Neural progenitor cell (in vitro differentiated cells): Measurements from ENCODE around the gene MAPKBP1. TPM values are rescaled to one million over a fixed set of nuclear protein-coding genes. Genes with fewer than 3 reads are reported as not detected.
A peak's percentile ranks its signal among the peaks of the same experiment; 100 is the strongest.

Experiments
- DNase-seq: peaks from one replicate; pipeline ENCODE4 v3.0.0-alpha.2; 2016; ENCODE audit warnings: low spot score
- H2AFZ ChIP-seq: fragments of 200-600 bp; sonication (generic); replicated peaks from 2 replicates; pipeline ENCODE4 v1.6.1; 2016; ENCODE audit warnings: antibody characterized with exemption
- H3F3A ChIP-seq: fragments of 200-600 bp; sonication (generic); 2 replicates; pipeline ENCODE4 v1.6.1; 2016; ENCODE audit warnings: antibody characterized with exemption, low read depth
- H3K27ac ChIP-seq: fragments of 200-600 bp; sonication (generic); 2 replicates; pipeline ENCODE4 v1.5.1; 2016; ENCODE audit warnings: mild to moderate bottlenecking
- H3K27me3 ChIP-seq: fragments of 200-600 bp; sonication (generic); 2 replicates; pipeline ENCODE4 v1.6.1; 2016; ENCODE audit warnings: mild to moderate bottlenecking, moderate library complexity
- H3K36me3 ChIP-seq: fragments of 200-600 bp; sonication (generic); 2 replicates; pipeline ENCODE4 v1.5.1; 2016
- H3K4me1 ChIP-seq: fragments of 200-600 bp; sonication (generic); 2 replicates; pipeline ENCODE4 v1.6.1; 2016; ENCODE audit warnings: mixed run types
- H3K4me2 ChIP-seq: fragments of 200-600 bp; sonication (generic); 2 replicates; pipeline ENCODE4 v1.6.1; 2016
- H3K4me3 ChIP-seq: fragments of 200-600 bp; sonication (generic); 2 replicates; pipeline ENCODE4 v1.5.1; 2016
- H3K79me2 ChIP-seq: fragments of 200-600 bp; sonication (generic); 2 replicates; pipeline ENCODE4 v1.6.1; 2016; ENCODE audit warnings: low read depth
- H3K9ac ChIP-seq: fragments of 200-600 bp; sonication (generic); 2 replicates; pipeline ENCODE4 v1.6.1; 2016
- H3K9me3 ChIP-seq: fragments of 200-600 bp; sonication (generic); 2 replicates; pipeline ENCODE4 v1.5.1; 2016; ENCODE audit warnings: low read depth
- H4K20me1 ChIP-seq: fragments of 200-600 bp; sonication (generic); 2 replicates; pipeline ENCODE4 v1.6.1; 2016; ENCODE audit warnings: low read depth
- H3K27ac Mint-ChIP-seq: 3 replicates; pipeline ENCODE4 v1.8.0; 2021; ENCODE audit warnings: mixed read lengths
- H3K27me3 Mint-ChIP-seq: 2 replicates; pipeline ENCODE4 v1.8.0; 2022; ENCODE audit warnings: low read depth, mild to moderate bottlenecking, inconsistent platforms, moderate library complexity, mixed read lengths; ENCODE audit not compliant: insufficient read depth
- H3K36me3 Mint-ChIP-seq: 3 replicates; pipeline ENCODE4 v1.8.0; 2021; ENCODE audit warnings: mixed read lengths
- H3K4me1 Mint-ChIP-seq: 3 replicates; pipeline ENCODE4 v1.8.0; 2021; ENCODE audit warnings: mixed read lengths
- H3K4me3 Mint-ChIP-seq: 3 replicates; pipeline ENCODE4 v1.8.0; 2021; ENCODE audit warnings: mild to moderate bottlenecking, moderate library complexity, mixed read lengths
- H3K9me3 Mint-ChIP-seq: 3 replicates; pipeline ENCODE4 v1.8.0; 2020; ENCODE audit warnings: mixed read lengths
- CTCF ChIP-seq: fragments of 200-600 bp; sonication (generic); IDR thresholded peaks from 2 replicates; pipeline ENCODE4 v1.5.1; 2017; ENCODE audit warnings: antibody characterized with exemption, mild to moderate bottlenecking
- EZH2 ChIP-seq: fragments of 200-600 bp; sonication (generic); IDR thresholded peaks from 2 replicates; pipeline ENCODE4 v1.6.1; 2017; ENCODE audit warnings: antibody characterized with exemption, mild to moderate bottlenecking, moderate library complexity
- EZH2phosphoT487 ChIP-seq: fragments of 200-600 bp; sonication (generic); IDR thresholded peaks from 2 replicates; pipeline ENCODE4 v1.6.1; 2017; ENCODE audit warnings: antibody characterized with exemption
- total RNA-seq: library from RNA; depleted of rRNA; stranded (reverse); fragments of >200 nt; gene quantifications from 2 replicates; pipeline ENCODE4 v1.2.3, GENCODE V29; 2015; ENCODE audit warnings: low replicate concordance

The MAPKBP1 gene
- total RNA-seq, 1 donor from 2014 or later = 10.1 TPM

- Histone ChIP-seq H3K27me3 (no peaks in the 10 kb centered on the region), H4K20me1 (no peaks in the 10 kb centered on the region), H3K79me2 (no peaks in the 10 kb centered on the region), H3K9ac (no peak overlapping the region), H3K4me3 (no peak overlapping the region), H3K4me1 (no peaks in the 10 kb centered on the region), H3K4me2 (no peak overlapping the region), H3K36me3 (no peaks in the 10 kb centered on the region), H2AFZ (no peak overlapping the region), H3K9me3 (no peaks in the 10 kb centered on the region), H3F3A (no peaks in the 10 kb centered on the region), H3K27ac (no peak overlapping the region)
- Mint-ChIP-seq H3K27ac (peak overlapping the region; percentile 89), H3K4me3 (no peak overlapping the region), H3K36me3 (peaks cover 9% of the 10 kb centered on the region), H3K4me1 (peaks cover 8% of the 10 kb centered on the region), H3K9me3 (no peaks in the 10 kb centered on the region), H3K27me3 (peaks cover 3% of the 10 kb centered on the region)
- no peak for TF ChIP-seq EZH2phosphoT487
- TF ChIP-seq EZH2 = no peak
- no peak for TF ChIP-seq CTCF
- no peak for DNase-seq
Observed at GRCh38 chr15:41804361-41804760, 30.1 kb downstream of the MAPKBP1 start.

GRCh38 chr15:41804916-41805666, 30.8 kb downstream of the MAPKBP1 start:
- Histone ChIP-seq H2AFZ (no peak overlapping the region), H3K36me3 (no peaks in the 10 kb centered on the region), H3K9me3 (no peaks in the 10 kb centered on the region), H3K4me2 (no peak overlapping the region), H3K79me2 (no peaks in the 10 kb centered on the region), H3K4me3 (no peak overlapping the region), H3K4me1 (no peaks in the 10 kb centered on the region), H3K27ac (no peak overlapping the region), H3K27me3 (no peaks in the 10 kb centered on the region), H4K20me1 (no peaks in the 10 kb centered on the region), H3F3A (no peaks in the 10 kb centered on the region), H3K9ac (no peak overlapping the region)
- no peak overlapping the region for H3K4me3 Mint-ChIP-seq
- no peaks in the 10 kb centered on the region for H3K9me3 Mint-ChIP-seq
- peaks cover 3% of the 10 kb centered on the region for H3K27me3 Mint-ChIP-seq
- no peak for DNase-seq
- no peak for TF ChIP-seq CTCF
- no peak for TF ChIP-seq EZH2phosphoT487
- TF ChIP-seq EZH2 = no peak
- H3K36me3 Mint-ChIP-seq = peaks cover 9% of the 10 kb centered on the region
- H3K27ac Mint-ChIP-seq = peak overlapping the region; percentile 22
- H3K4me1 Mint-ChIP-seq = peaks cover 8% of the 10 kb centered on the region

- Histone ChIP-seq H3K79me2 (no peaks in the 10 kb centered on the region), H3F3A (no peaks in the 10 kb centered on the region), H2AFZ (no peak overlapping the region), H3K9me3 (no peaks in the 10 kb centered on the region), H4K20me1 (no peaks in the 10 kb centered on the region), H3K4me3 (no peak overlapping the region), H3K4me1 (no peaks in the 10 kb centered on the region), H3K4me2 (no peak overlapping the region), H3K27me3 (no peaks in the 10 kb centered on the region), H3K27ac (no peak overlapping the region), H3K9ac (no peak overlapping the region), H3K36me3 (no peaks in the 10 kb centered on the region)
- no peaks in the 10 kb centered on the region for H3K9me3 Mint-ChIP-seq
- TF ChIP-seq EZH2 (no peak), EZH2phosphoT487 (no peak), CTCF (no peak)
- no peak for DNase-seq
- H3K27me3 Mint-ChIP-seq = peaks cover 3% of the 10 kb centered on the region
- H3K36me3 Mint-ChIP-seq = peaks cover 9% of the 10 kb centered on the region
- no peak overlapping the region for H3K27ac Mint-ChIP-seq
- peaks cover 8% of the 10 kb centered on the region for H3K4me1 Mint-ChIP-seq
- H3K4me3 Mint-ChIP-seq = no peak overlapping the region
Observed at GRCh38 chr15:41805711-41806110, 31.4 kb downstream of the MAPKBP1 start.
